Frontal cortex (tissue), 4 donors: ENCODE data around the gene MYLK. TPM values are rescaled to one million over a fixed set of nuclear protein-coding genes. Genes with fewer than 3 reads are reported as not detected.

ENCODE experiments used
- DNase-seq, 2 donors: peaks; one replicate each; pipeline ENCODE4 v3.0.0; 2012; ENCODE audit warnings: low spot score in 2 of 2
- FAIRE-seq: peaks from 2 replicates; lab custom pipeline; 2012; peaks lifted over from hg19 to GRCh38; lab: Jason Lieb, UNC
- total RNA-seq: library from RNA; depleted of rRNA; stranded (reverse); fragments of >200 nt; gene quantifications from one replicate; pipeline ENCODE4 v1.2.3, GENCODE V29; 2014
- donor health status: control.
- donor health status: control.
- donor health status: control.

The MYLK gene
- total RNA-seq, 1 donor from 2014 or later, result 6.1 TPM

DNA sequence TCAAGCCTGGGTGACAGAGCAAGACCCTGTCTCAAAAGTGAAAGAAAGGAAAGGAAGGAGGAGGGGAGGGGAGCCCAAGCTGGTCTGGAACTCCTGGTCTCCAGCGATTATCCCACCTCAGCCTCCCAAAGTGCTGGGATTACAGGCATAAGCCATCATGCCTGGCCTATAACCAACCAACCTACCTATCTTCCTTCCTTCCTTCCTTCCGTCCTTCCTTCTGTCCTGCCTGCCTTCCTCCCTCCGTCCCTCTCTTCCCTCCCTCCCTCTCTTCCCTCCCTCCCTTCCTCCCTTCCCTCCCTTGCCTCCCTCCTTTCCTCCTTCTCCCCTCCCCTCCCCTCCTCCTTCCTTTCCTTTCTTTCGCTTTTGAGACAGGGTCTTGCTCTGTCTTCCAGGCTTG, 242.6 kb downstream of the MYLK start:
- FAIRE-seq (no peak), DNase-seq (no peak)

DNA sequence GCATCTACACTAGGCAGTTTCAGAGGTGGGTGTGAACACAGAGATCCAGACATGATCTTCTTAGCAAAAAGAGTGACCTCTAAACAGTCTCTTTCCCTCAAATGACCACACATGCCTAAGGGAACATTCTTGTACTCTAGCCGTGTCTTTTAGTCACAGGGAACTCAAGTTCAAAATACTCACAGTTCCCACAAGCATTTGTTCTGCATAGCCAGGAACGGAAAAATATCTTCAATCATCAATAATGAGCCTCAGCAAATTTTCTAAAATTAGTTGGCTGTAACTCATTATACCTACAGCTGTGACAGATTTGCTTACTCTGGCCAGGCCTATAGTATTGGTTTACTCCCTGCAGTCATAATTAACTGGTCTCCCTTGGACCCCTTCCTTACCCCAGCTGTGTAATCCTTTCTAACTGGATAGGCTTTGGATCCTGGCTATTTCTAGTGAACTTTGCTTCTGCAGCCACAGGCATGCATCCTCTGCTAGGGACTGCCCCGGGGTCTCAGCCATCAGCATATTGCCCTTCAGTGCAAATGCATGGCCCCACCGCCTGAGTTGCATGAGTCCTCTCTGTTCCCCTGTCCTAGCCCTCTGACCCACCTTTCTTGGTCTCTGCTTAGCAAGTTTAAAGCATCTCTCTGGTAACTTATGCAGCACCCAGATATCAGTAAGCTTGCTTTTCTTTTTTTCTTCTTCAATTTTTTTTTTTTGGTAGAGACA, 243.2 kb downstream of the MYLK start:
- DNase-seq, result no peak
- FAIRE-seq, result no peak

DNA sequence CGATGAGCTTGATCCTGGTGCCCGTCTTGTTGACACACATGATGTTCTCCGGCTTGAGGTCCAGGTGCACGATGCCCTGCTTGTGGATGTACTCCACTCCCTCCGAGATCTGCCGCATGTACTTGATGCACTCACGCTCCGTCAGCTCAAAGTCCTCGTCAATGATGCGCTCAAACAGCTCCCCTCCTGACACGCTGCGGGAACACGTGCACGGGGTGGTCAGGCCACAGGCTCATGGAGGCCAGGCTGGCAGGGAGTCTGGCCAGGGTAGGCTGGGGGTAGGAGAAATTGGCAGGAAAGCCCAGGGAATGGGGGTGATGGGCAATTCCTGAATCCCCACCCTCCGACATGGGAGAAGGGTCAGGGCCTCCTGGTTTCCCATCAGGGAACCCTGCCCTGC, 243.8 kb downstream of the MYLK start:
- DNase-seq (no peak), FAIRE-seq (no peak)

DNA sequence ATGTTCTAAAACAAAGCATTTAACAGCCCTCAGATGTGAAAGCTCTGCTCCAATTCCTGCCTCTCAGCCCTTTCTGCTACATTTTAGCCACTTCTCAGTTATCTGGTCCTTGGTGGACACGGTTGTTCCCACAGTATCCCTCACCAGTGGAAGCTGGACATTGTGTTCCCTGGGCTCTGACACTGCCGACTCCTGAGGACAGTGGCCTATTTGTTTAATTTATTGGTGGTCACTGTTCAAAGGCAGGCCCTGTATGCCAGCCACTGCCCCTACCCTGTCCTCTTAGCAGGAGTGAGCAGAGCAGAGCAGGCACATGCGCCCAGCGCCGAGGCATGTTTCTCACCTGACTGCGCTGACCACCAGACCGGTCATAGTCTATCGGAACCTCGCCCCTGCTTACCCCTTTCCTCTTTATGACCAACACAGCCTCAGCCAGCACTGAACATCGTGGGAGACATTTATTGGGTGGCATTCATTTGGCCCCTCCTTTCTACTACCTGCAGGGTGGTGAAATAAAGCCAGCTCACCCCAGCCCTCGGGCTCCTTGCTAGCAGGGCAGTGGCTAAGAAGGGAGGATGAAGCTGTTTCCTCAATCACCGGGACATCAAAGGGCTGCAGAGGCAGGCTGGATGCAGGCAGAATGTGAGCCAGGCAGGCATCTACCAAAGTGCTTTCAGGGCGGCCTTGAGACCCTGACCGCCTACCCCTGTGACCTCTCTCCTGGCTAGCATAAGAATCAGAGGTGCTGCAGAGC, 245.0 kb downstream of the MYLK start:
- DNase-seq (no peak), FAIRE-seq (no peak)

DNA sequence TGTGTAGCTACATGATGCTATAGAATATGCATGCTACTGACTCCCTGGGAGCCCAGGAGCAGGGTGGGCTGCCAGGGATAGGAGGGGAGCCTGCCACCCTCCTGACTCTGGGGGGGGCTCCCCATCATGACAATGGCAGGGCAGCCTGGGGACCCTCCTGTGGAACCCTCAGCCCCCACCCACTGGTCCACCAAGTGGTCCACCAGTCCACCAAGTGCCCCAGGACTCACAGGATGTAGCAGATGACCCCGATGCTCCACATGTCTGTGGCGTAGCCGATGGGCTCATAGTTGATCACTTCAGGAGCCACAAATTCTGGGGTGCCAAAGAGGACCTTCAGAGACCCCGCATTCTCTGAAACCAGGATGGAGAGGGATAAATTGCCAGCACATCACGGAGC, 246.3 kb downstream of the MYLK start:
- no peak for DNase-seq
- no peak for FAIRE-seq

DNA sequence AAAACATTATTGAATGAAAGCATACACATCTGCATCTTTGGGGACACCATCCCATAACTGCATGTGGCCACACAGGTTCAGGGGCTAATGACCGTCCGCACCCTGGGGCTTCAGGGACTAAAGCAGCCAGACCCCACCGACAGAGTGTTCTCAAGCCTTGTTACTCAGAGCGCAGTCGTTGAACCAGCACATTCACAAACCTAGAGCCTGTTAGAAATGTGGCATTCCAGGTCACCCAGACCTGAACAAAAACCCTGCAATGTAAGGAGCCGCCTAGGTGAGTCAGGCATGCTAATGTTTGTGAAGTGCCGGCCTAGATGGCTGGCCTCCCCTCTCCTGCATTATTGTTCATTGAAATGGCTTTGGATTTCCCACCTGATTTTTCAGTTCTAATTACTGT, 247.0 kb downstream of the MYLK start:
- FAIRE-seq, result no peak
- no peak for DNase-seq

DNA sequence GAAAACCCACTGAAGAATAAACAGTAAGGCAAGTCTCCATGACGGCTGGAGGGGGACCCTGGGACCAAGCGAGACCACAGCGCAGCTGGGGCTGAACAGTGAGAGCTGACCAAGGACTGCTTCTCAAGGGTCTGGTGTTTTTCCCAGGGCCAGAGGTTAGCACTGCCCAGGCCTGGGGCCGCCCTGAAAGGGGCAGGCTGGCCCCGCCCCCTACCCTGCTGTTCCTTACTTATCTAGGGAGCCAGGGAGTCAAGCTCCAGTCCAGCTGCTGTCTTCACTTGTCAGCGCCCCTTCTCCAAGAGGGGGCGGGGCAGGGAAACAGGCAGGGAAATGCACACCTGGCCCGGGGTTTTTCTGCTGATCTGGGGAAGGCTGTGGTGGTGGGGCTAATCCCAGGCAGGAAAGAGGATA, 247.7 kb downstream of the MYLK start:
- no peak for FAIRE-seq
- no peak for DNase-seq

DNA sequence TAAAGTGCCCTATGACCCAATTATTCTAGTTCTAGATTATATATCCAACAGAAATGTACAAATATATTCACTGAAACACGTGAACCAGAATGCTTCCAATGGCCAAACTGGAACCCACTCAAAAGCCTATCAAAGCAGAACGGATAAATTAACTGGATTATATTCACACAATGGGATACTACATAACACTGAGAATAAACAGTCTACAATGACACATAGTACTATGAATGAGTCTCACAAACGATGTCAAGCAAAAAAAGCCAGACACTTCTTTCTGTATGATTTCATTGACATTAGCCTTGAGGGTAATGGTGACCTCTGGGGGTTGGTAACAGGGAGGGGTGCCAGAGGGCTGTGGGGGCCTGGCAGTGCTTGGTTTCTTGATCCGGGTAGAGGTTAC, 248.4 kb downstream of the MYLK start:
- FAIRE-seq (no peak), DNase-seq (no peak)

DNA sequence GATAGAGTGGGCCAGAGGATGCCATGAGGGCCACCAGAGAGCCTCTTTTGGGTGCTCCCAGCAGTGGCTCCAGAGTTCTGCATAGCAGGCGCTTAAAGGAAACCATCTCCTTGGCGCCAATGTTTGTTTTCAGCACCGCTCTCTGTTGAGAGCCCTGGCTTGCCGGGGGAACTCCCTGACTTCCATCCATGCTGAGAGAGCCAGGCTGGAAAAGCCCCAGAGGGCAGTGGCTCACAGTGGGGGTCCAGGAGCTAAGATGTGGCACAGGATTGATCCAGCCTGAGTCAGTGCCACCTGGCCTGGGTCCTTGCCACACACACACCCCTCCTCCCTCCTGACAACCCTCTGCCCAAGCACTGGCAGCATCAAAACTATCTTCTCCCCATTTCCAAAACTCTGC, 248.9 kb downstream of the MYLK start:
- FAIRE-seq (no peak), DNase-seq (no peak)

DNA sequence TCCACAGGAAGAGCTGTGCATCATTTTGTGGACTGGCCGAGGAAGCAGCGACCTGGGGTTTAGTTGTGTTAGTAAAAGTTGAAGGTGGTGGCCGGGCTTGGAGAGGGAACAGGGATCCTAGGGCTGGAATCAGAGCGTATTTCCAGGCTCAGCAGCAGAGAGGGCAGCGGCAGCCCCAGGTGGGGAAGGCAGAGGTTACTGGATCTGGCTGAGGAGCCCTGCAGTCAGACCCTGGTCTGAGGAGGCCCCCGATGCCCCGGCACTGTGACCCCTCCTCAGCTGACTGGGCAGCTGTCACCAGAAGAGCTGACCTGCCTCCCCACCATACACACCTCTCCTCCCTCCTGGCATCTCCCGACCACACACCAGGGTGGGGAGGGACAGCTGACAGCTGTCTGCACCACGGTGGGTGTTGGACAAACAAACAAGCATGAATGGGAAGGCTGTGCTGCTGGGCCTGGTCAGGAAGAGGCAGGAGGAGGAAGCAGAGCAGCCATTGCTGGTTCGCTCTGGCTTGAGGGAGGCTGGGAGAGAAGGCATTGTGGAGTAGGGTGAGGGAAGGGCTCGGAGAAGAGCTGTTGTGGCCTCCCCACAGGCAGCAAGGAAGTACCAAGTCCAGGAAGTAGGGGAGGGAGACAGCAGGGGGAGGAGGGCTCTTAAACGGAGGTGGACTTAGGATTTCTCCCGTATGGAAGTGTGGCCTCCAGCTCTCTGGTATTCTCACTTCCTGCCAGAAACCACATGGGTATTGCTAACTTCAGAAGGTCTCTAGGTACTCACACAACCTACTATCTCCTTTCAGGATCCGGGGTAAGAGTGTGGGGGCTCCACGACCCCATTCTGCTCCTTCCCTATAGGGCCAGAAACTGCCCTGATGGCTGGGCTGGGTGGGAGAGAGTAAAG, 249.7 kb downstream of the MYLK start:
- DNase-seq (no peak), FAIRE-seq (no peak)

DNA sequence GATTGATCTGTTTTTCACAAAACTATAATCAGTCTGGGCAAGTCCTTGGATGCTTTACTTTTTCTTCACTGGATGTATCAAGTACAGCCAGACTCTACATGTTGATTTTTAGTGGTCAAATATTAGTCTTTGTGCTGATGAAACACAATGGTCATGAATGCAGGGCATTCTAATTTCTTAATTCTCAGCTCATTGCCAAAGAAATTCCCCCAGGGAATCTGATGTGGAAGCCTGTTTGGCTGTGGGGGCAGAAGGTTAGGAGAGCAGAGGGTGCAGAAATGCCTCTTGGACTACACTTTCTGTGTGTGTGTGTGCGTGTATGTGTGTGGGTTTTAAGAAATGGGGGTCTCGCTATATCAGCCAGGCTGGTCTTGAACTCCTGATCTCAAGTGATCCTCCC, 250.6 kb downstream of the MYLK start:
- DNase-seq, result no peak
- no peak for FAIRE-seq

DNA sequence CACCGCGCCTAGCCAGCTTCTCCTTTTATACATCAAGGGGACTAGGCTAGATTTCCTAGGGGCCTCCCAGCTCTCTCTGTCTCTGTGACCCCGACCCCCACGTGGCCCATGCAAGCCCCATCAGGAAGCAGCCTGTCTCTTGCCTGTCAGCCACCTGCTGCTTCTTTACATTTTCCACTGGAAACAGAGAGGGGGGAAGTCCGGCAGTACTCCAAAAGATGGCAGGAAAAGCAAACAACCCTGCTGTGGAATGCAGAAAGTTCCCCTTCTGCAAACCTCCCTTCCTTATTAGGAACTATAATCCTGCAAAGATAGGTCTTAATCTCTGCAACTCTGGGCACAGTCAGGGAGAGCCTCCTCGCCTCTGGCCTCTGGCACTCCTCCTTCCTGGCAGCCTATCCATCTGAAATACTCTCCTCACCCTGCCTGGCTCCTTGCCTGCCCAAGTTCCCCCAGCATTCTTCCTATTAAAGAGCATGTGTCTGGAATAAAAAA, 251.9 kb downstream of the MYLK start:
- DNase-seq (no peak), FAIRE-seq (no peak)

DNA sequence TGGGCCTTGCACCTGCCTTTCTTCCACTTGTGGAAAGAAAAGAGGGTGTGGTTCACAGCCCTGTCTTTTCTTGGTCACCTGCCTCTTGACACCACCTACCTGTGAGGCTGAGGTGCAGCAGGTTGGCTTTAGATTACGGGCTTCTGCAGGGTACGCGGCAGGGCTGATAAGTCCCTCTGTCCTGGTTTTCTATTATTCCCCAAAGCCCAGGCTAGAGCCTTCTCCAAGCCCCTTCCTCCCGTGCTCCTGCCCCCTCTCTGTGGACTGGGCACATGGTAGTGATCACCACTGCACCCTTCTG, 254.4 kb downstream of the MYLK start:
- FAIRE-seq (no peak), DNase-seq (no peak)

DNA sequence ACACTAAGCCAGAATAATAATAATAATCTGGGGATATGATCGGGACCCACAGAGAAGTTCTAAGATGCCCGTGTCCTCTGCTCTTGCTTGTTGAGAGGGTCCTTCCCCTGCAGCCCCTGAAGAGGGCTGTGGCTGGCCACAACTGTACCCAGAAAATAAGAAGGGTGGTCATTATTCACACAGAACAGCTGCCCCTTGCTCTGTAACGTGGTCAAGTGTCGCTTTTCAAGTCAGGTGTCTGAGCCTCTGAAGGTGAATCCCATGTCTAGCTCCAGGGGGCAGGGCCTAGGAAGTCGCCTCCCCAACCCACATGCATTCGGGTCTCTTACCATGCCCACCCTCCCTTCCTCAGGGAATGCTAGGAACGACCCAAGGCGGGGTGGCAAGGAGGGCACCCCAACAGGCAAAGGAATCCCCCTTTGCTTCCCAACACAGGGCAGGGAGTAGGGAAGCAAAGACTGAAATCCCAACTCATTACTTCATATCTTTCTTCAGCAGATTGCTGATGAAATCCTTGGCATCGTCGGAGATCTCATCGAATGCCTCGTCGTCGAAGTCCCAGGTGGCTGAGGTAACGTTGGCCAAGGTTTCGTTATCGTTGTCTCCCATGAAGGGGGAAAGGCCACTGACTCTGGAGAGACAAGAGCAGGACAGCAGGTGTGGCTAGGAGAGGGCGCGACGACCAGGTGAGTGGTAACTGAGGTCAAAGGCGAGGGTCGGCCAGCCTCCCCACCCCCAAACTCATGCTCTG, 255.0 kb downstream of the MYLK start:
- DNase-seq (no peak), FAIRE-seq (no peak)

DNA sequence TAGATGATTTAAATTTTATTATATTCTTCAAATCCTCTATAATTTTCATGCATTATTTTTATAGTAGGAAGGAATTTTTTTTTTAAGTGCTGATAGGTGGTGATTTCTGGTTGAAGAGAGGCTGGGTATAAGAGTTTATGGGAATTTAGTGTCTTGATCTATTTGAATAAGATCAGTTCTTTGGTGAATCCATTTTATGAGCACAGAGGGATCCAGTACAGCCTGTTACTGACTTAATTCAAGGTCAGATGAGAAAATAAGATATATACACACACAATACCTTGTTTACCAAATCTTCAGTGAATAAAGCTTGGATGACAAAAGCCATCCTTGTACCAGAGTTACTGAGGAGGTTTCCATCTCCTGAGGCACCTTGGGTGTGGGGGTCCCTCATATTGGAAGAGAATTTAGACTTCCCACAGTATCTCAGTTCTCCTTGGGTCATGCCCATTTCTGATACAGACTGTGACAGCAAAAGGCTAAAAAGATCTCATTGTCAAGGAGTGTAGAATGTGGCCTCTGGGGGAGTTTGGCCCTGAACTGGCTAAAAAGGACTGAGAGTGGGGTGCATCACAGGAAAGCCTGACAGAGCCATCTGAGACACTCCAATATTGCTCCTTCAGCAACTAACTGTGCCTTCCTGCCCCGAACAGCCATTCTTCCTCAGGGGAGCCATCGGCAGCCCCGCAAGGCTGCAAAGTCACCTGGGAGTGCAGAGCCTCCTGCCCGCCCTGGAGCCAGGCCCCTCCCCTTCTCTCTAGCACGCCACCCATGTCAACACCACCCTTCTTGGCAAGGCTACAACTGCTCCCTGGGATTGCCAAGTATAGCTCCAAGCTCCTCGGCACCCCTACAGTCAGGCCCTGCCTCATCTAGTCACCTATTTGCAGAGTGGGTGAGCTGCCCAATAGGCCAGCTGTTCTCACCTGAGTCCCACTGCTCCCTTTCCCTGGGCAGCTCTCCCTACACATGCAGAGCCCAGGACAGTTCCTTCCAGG, 256.2 kb downstream of the MYLK start:
- DNase-seq, result no peak
- FAIRE-seq, result no peak

DNA sequence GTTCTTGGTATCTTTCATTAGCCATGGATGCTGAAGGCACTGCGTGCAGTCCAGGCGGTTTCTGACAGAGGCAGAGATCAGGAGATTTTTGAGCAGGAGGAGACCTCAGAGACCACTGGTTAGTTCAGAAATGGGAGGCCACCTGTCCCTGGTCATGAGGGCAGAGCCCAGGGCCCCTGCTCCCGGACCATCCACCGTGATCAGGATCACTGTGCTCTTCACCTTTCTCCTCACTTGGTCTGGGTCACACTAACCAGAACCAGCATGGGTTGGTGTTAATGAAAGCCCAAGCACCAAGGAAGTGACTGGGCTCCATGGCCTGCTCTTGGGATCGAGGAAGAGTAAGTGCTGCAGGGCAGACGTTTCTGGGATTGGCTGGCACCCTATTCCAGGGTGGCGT, 257.3 kb downstream of the MYLK start:
- DNase-seq, result no peak
- no peak for FAIRE-seq

DNA sequence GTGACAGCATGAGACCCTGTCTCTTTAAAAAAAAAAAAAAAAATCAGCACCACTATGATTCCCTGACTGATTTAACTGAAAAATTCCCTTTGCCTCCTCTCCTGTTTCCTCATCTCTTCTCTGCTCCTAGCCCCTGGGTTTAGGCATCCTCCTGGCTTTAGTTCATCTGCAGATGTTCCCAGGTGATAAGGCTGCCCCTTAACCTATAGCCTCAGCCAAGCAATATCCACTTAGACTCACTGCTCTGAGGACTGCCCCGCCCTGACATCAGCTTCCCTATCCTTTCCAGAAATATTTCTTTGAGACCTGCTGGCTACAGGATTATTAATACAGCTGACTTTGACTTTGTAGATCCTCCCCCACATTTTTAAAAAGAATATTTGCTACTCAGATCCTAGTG, 259.8 kb downstream of the MYLK start:
- DNase-seq, result no peak
- no peak for FAIRE-seq

DNA sequence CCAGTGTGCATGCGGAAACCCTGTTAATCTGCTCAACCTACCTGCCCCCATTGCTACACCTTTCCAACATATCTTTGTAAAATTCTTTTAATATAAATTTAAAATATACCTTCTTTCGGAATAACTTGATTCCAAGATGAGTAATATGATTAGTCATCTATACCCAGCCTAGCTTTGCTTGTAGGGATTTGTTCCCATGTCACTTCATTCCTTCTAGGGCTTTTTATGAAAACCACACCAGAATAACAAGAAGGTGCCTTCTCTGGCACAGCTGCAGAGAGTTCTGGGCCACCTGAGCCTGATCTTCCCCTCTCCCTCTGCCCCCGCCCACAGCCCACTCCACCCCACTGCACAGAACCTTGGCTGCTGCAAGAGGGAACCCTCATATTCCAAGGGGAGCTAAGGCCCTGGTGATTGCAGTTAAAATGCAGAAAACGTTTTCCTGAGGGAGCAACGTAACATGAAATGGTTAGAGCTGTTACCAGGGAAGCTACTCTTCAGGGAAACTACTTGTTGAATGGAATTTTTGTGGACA, 260.7 kb downstream of the MYLK start:
- FAIRE-seq, result no peak
- DNase-seq, result no peak

DNA sequence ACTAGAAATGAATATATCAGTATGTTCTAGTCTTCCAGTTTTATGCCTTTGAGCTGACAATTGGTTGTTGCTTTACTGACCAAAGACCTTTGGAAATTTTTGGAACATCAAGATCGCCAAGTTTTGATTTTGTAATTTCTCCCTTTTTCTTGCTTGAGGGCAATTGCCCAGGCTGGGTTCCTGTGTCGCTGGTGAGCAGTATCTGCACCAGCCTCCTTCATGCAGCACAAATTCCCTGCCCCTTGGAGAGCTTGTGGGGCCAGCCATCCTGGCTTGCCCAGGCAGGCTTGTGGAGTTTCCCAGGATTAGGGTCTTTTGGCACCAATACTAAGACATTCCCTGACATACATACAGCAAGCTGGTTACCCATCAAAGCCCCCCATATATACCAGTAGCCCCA, 261.4 kb downstream of the MYLK start:
- FAIRE-seq, result no peak
- DNase-seq, result no peak
